ENCODE data around the gene NDUFS8. TPM values are rescaled to one million over a fixed set of nuclear protein-coding genes. Genes with fewer than 3 reads are reported as not detected.

NDUFS8 gene
- total RNA-seq, 1 donor from 2014 or later, result 83.0 TPM

DNA sequence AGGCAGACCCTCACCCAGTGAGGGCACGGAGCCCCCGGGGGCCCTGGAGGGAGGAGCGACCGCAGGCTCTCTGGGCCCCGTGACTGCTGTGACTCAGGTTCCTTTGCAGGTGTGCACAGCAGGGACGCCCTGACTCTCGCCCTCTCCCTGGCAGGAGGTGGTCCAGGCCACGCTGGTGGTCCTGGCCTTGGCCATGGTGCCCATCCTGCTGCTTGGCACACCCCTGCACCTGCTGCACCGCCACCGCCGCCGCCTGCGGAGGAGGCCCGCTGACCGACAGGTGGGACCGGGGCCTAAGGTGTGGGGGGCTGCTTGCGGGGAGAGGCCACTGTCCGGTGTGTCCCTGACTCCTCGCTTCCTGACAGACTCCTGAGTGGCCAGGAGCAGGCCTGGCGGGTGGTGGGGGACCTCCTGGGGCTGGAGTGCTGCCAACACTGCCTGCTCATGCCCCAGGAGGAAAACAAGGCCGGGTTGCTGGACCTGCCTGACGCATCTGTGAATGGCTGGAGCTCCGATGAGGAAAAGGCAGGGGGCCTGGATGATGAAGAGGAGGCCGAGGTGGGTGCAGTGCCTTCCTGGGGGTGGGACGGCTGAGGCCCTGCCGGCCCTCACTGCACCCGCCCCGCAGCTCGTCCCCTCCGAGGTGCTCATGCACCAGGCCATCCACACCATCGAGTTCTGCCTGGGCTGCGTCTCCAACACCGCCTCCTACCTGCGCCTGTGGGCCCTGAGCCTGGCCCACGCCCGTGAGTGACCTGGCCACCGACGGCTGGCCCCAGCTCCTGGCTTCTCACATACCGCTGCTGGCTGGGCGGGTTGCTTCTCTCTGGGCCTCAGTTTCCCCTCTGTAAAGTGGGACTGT is 19.3 kb downstream of the NDUFS8 start:
- no peak for DNase-seq

DNA sequence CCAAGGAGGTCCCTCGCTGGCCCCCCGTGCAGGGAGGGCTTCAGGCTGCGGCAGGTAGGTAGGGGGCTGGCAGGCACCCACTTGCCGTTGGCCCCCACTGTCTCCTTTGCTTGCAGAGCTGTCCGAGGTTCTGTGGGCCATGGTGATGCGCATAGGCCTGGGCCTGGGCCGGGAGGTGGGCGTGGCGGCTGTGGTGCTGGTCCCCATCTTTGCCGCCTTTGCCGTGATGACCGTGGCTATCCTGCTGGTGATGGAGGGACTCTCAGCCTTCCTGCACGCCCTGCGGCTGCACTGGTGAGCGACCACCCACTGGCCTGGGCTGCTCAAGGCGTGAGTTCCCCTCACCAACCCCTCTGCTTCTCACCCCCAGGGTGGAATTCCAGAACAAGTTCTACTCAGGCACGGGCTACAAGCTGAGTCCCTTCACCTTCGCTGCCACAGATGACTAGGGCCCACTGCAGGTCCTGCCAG is 19.9 kb downstream of the NDUFS8 start:
- no peak for DNase-seq

DNA sequence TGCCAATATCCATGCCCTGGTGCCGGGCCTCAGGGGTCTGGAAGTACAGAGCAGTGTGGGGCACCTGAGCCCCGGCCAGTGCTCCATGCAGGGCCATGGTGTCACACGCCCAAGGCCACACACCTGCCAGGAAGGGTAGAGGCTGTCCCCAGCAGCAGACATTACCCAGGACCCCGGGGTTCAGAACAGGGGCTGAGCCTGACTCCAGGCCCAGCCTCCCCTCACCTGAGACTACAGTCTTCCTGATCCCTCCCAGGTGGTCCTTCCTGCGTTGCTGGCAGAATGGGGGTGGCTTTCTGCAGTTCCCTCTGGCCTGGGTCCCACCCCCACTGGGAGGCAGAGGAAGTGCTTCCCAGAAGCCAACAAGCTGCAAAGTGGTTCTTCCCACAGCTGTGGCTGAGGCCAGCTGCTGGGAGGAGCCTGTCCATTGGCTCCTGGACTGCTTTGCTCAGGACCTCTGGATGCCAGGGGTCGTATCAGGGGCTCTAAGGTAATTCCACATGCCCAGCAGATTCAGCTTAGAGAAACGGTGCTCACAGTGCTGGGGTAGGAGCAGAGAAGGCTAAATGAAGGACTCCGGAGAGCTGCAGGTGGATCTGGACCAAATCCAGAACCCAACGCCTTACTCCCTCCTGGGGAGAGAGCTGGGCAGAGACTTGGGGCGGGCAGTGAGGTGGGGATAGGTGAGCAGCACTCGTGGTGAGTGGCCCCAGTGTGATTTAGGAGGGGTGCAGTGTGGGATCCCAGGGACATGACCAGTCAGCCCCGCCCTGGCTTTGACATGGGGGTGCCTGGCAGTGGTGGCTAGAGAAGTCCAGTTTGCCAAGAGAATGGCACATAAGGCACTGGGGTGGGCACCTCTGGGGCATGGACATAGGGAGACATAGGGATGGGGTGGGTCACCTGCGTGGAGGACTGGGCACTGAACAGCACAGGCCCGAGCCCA is 21.0 kb downstream of the NDUFS8 start:
- no peak for DNase-seq

DNA sequence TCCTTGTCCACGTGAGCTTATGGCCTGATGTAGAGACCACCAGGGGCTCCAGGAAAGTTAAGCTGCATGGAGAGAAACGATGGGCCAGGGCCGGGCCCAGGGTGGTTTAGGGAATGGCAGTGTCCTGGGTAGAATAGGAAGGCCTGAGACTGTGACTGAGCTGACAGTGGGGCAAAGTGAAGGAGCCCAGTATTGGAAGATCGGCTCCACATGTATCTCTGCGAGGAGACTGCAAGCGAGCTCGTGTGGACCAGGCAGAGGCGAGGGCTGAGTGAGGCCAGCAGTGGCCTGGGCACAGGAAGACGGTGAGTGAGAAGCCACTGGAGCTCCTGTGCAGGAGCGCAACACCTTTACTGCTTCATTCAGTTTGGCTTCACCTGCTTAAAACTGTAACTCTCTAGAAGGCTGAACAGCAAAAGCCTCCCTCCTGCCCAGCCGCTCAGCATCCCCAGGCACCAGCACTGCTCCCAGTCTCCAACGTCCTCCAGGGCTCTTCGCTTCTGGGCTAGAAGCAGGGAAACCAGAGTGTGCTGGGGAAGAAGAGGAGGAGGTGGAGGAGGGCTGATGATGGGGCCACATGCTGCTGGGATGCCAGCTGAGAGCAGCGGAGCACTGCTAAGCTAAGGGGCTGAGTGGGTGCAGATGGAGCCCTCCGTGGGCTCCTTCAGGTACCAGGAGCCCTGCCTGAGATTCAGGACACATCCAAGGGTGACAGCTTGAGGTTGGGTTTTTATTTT is 21.8 kb downstream of the NDUFS8 start:
- DNase-seq, result no peak

DNA sequence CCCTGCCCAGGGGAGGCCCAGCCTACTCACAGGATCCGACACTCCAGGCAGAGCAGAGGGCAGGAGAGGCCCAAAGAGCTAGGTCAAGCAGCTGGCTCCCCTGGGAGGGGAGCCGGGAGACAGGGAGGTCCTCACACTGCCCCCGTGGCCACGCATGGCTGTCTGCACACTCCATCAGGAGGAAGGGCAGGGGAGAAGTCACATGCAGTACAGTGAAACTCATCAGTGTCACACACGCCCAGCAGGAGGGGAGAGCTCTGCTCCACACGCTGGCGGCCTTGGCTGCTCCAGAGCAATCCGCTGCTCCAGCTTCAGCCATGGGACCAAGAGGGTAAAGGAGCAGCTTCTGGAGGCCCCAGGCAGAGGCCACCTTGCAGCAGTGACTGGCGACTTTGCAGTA is 22.6 kb downstream of the NDUFS8 start:
- no peak for DNase-seq

DNA sequence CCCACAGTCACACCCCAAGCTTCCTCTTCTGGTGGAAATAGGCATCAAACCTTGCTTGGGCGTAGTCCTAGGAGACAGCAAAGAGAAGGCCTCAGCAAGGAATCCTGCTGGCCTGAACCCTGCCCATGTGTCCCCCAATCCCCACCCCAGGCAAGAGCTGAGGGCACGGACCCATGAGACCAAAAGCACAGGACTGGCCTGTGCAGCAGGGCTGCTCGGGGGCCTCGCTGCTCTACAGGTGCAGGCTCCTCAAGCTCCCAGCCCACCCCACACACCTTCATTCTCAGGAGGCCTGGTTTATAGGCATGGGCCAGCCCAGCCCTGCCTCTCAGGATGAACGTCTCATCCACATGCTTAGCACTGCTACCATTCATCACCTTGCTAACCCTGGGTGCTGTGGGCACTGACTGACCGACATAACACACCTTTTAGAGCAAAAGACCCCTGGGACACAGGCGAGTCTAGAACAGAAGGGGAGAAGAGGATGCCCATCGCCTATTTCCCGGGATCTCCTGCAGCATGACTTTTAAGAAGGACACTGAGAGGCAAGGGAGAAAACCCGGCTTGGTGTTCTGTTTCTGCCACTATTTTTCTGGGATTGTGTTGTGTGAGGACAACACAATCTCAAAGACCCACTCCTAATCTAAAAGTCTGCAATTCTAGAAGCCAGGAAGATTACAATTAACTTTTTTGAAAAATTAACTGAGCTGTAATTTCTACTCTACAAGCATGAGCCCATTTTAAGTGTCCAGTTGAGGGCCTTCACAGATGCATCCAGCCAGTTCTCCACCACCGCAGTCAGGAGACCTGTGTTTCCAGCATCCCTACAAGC is 23.7 kb downstream of the NDUFS8 start:
- DNase-seq, result no peak

DNA sequence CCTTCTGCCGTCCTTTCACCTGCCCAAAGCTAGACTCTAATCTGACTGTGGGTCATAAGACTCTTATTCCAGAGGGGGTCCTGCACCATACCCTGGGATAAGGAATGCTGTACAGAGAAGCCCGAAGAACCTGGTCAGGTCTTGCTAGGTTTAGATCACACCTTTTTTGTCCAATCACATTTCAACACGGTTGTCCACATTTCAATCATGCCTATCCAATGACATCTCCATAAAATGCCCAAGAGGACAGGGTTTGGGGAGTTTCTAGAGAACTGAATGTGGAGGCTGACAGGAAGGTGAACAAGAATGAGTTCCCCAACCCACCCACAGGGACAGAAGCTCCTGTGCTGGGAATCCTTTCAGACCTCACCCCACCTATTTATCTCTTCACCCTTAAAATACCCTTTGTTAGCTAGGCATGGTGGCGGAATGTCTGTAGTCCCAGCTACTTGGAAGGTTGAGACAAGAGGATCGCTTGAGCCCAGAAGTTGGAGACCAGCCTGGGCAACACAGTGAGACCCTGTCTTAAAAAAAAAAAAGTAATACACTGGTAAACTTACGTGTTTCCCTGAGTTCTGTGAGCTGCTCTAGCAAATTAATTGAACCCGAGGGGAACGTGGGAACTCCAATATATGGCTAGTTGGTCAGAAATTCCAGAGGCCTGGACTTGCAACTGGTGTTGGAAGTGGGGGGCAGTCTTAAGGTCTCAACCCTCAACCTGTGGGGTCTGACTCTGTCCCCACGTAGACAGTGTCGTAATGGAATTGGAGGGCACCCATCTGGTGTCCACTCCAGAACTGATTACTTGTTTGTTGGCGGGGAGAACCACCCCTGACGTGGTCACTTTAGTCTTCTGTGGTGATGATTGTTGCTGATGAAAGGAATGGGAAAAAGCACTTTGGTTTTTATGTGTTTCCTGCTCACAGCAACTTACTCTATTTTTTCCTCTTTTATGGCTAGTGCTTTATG is 26.1 kb downstream of the NDUFS8 start:
- DNase-seq, result no peak

DNA sequence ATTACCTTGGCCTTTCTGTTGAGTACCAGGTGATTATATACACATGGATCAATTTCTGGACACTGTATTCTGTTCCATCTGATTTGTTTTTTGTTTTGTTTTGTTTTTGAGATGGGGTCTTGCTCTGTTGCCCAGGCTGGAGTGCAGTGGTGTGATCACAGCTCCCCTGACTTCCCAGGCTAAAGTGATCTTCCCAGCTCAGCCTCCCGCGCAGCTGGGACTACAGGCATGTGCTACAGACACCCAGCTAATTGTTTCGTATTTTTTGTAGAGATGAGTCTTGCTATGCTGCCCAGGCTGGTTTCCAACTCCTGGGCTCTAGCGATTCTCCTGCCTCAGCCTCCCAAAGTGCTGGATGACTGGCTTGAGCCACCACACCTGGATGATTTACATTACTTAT is 27.3 kb downstream of the NDUFS8 start:
- DNase-seq, result no peak

DNA sequence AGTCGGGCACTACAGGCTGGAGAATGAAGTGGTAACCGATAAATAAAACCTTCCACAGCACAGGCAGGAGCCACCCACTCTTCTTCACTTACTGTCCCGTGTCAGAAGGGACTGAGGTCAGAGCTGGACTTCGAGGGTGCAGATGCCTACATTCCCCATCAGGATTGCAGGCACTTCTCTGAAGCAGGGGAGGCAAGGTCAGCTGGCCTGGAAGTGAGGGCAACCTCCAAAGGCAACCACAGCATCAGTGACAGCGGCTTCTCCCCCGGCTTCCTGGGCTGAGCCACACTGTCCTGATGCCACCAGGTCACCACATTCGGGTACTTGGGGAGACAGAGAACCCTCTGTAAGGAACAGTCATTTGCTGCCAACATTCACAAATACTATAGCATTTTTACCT is 31.0 kb downstream of the NDUFS8 start:
- no peak for DNase-seq

DNA sequence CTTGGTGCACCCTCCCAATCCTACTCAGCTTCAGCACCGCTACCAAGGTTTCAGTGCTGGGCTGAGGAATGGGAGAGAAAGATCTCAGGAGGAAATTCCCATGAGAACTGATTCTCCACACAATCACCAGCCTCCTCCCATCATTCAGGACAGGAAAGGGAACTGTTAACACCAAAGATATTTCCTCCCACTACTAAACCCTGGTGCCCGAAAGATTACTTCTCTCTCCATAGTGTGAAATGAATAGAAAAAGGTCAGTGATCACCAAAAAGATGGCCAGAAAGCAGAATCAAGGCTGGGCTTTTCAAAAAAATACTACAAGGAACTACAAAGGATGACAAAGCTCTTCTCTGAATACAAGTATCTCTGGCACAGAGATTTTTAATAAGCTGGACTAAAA is 34.4 kb downstream of the NDUFS8 start:
- no peak for DNase-seq

DNA sequence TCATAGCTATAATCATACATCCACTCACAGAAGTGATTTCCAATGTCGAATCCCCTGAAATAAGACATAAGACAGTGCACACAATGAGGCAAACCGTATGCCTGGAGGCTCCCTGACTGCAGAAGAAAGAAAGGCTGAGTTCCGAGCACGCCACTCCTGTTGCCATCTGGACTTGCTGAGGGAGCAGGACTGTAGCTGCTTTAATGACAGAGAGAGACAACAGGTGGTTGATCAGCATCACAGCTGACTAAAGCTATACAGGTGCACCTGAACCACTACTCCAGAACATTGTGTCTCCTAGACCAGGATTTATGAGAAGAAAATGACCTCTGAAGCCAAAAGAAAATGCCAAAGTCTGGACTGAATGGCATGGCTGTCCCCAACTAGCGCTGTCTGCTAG is 35.4 kb downstream of the NDUFS8 start:
- DNase-seq, result no peak

DNA sequence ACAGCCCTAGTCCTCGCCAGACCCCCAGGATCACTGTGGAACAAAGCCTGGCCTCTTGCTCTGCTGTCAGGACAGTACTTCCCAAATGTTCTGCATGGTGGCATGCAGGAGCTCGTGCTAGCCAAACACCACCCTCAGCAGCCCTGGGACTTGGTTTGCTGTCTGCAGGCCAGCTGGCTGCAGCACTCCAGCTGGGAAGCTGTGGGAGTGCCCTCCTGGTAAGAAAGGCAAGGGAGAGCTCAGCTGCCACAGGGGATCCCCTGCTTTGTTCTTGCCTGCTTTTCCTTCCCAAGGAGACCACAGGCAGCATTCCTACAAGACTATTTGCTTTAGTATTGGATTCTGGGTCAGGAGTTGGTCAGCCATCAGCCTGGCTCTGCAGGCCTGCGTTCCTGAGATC is 36.3 kb downstream of the NDUFS8 start:
- no peak for DNase-seq

DNA sequence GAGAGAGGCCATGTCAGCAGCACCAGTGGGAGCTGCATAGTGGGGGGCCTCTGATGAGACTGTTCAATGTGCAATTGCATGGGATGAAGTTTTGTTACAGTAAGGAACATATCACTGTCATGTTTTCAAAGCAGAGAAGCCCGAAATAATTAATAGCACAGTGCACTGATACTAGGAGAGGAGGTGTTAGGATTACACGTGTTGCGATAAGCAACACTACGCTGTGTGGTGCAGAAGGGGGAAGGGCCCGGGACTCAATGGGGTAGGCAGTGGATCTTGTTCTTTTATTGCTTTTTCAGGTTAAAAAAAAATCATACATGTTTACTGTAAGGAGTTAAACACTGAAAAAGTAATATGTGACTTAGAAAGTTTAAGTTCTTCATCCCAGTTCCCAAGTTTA is 37.5 kb downstream of the NDUFS8 start:
- no peak for DNase-seq

DNA sequence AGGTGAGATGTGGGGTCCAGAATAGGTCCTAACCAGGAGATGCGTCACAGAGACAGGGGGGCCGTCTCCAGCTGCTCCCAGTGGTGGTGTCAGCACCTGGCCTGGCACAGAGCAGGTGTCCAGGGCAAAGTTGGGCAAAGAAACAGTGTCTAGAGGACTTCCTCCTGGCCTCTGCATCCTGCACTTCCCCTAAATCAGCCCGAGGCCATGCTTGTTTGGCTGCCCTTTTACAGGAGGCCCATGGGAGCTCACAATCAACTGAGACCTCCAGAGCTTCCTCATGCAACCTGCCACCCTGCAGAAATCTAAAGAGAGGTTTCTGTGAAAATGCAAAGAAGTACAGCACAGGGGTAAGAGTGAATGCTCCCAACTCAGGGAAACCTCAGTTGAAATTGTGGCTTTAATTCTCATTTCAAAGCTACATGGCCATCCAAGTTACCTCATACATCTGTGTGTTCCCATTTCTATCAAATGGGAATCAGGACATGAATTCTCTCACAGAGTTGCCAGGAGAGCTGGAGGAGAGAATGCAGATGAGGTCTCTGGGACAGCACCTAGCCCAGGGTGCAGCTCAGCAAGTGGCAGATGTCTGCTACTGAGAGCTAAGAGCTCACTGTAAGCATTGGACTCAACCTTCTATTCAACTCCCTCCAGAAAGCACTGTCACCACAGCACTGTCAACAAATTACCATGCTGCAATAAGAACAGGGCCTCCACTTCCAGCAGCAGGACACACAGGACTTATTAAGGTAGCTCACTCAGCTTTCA is 41.0 kb downstream of the NDUFS8 start:
- no peak for DNase-seq

DNA sequence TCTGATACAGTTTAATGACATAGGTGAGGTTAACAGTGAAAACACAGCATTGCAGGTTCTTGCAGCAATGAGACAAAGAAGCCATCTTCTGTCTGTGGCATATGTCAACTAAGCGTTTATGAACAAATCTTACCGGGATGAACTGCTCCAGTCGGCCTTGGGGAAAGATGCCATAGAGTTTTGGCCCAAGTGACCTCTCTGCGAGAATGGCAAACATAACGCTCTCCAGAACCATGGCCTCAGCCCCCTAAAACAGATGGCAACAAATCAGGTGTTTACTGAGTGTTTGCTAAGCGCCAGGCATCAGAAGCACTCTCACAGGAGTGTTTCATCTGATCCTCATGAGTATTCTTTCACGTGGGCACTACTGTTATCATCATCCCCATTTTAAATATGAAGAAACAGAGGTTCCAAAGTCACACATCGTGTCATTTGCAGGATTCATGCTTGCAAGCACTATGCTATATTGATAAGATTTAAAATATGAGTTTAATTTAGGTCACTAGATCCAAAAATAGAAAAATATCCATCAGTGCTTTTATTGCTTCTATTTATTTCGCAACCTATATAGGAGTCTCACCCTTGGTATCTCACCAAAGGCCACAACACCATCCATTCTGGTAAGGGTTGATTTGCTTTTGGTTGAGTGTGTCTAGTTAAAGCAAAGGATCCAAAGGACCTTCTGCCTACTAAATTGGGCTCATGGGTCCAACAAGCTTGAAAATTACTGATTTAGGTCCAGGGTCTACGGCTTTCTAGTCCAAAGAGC is 44.3 kb downstream of the NDUFS8 start:
- no peak for DNase-seq

DNA sequence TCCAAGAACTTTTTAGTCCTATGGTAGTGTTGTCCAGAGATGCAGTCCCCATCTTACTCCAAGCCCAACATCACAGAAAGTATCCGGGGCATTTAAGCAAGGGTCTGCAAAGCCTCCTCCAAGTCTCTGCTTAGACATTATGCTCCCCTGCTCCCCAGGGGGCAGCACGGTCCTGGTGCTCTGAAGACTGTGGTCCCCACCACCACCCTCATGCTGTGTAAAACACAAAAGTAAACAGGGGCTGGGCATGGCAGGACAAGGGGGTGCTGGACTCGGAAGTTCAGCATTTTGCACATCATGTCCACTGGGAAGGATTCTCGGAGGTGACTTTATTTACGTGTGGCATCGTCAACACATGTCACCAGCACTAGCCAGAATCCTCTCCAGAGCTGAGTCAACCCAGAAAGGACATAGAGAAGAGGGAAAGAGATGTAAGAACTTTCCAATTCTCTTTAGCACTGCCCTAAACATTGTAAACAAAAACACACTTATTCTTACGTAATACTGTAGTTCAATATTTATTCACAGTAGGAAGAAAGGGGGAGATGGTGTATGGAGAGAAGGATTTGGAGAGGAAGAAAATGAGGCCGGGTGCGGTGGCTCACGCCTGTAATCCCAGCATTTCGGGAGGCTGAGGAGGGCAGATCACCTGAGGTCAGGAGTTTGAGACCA is 46.0 kb downstream of the NDUFS8 start:
- no peak for DNase-seq

DNA sequence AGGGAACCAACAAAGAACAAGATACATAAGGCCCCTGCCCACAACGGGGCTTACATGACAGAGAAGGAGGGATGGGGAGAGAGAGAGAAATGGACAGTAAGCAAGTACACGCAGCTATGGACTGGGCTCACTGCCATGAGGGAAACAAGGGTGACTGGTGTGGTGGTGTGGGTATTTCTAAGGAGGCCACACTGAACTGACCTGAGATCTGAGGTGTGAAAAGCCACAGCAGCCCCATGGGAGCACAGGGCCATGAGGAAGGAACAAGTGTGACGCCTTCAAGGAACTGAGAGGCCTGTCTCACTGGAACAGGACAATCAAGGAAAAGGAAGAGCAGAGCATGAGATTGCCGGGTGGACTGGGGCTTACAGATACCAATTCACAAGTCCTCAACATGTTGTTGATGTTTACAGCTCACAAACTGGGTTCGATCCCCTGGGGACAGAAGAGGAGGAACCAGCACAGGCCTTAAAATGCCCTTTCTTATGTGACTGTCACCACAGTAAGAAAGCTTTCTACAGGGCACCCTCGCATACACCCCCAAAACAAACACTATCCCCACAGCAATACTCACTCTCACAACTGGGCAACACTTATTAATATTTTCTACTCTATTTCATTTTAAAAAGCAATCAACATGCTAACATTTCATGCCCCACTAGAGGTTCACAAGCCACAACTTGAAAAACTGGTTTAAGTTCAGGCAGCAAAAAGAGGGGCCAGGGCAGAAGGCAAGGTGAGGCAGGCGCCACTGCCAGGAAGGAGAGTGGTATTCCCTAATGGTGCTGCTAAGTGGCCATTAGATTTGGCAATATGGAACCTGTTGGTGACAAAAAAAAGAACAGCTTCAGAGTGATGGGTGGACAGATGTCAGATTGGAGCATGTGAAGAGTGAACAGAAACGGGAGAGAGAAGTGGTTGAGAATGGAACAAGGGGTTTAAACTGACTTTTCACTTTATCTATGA is 47.4 kb downstream of the NDUFS8 start:
- no peak for DNase-seq
